ENCODE data around the gene CCDC92B.
"Not testable (repeated sequence)": the region's sequence is repeated elsewhere in the genome, so short reads cannot be mapped to it uniquely, and the experiment has no call there.

CCDC92B gene

GRCh38 chr17:2749058-2749783, at the start of gene CCDC92B:
CCDC92B (minus strand) TSS chr17:2749652; CDS start chr17:2735145, 14,507 bp downstream.
- peak; percentile 25 to 78 (median 74) for DNase-seq

- no peak for DNase-seq
Measured at GRCh38 chr17:2798678-2799077, 49.2 kb upstream of the CCDC92B start.

- DNase-seq = no peak
Measured at GRCh38 chr17:2798188-2798587, 48.7 kb upstream of the CCDC92B start.

GRCh38 chr17:2797637-2798036, 48.2 kb upstream of the CCDC92B start:
- no peak for DNase-seq

- no peak for DNase-seq
Measured at GRCh38 chr17:2797226-2797625, 47.8 kb upstream of the CCDC92B start.

- no peak for DNase-seq
Measured at GRCh38 chr17:2796164-2797125, 47.0 kb upstream of the CCDC92B start, which contains the start of gene RAP1GAP2. RAP1GAP2 (plus strand) TSS chr17:2796438; CDS start chr17:2796528, 90 bp downstream.

GRCh38 chr17:2795441-2796163, 46.1 kb upstream of the CCDC92B start:
- no peak for DNase-seq

GRCh38 chr17:2794111-2794803, 44.8 kb upstream of the CCDC92B start:
- DNase-seq = no peak

- no peak for DNase-seq
Measured at GRCh38 chr17:2792366-2793169, 43.1 kb upstream of the CCDC92B start.

- peak in 1 of 3 experiments; percentile 4 for DNase-seq
Measured at GRCh38 chr17:2789700-2790099, 40.2 kb upstream of the CCDC92B start.

- peak; percentile 82 to 94 (median 85) for DNase-seq
Measured at GRCh38 chr17:2786176-2786881, 36.9 kb upstream of the CCDC92B start.

- not testable (repeated sequence) for DNase-seq
Measured at GRCh38 chr17:2785376-2785775, 35.9 kb upstream of the CCDC92B start.

GRCh38 chr17:2784864-2785263, 35.4 kb upstream of the CCDC92B start:
- DNase-seq = no peak

- DNase-seq = no peak
Measured at GRCh38 chr17:2783310-2784030, 34.0 kb upstream of the CCDC92B start.

GRCh38 chr17:2782055-2782454, 32.6 kb upstream of the CCDC92B start:
- DNase-seq = peak in 1 of 3 experiments; percentile 2

GRCh38 chr17:2781598-2781997, 32.1 kb upstream of the CCDC92B start:
- not testable (repeated sequence) for DNase-seq

GRCh38 chr17:2780931-2781454, 31.5 kb upstream of the CCDC92B start:
- no peak for DNase-seq

GRCh38 chr17:2780256-2780655, 30.8 kb upstream of the CCDC92B start:
- no peak for DNase-seq

- DNase-seq = no peak
Measured at GRCh38 chr17:2779545-2779944, 30.1 kb upstream of the CCDC92B start.

GRCh38 chr17:2778489-2778888, 29.0 kb upstream of the CCDC92B start:
- DNase-seq = no peak
